HG02798 (cell line): ENCODE measurements around the gene MAGEA2.
"Not testable (repeated sequence)": the region's sequence is repeated elsewhere in the genome, so short reads cannot be mapped to it uniquely, and the experiment has no call there.

Experiments
- ATAC-seq: cut with Tn5 transposase; IDR thresholded peaks from one replicate; pipeline ENCODE4 v1.9.1; 2021; ENCODE audit warnings: mild to moderate bottlenecking; ENCODE audit not compliant: unreplicated experiment, poor library complexity

MAGEA2 gene

GRCh38 chrX:152713195-152713594, 40.4 kb downstream of the MAGEA2 start:
- not testable (repeated sequence) for ATAC-seq

DNA sequence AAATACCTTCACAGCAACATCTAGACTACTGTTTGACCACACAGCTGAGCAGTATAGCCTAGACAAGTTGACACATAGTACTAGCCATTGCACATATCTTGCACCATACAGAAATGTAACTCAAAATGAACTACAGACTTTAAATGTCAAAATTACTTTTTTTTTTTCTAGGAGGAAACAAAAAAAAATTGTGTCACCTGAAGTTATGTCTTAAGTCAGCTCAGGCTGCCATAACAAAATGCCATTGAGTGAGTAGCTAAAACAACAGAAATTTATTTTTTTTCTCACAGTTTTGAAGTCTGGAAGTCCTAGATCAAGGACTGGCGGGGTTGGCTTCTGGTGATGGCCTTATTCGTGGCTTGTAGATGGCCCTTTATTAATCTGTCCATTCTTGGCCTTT, 44.5 kb downstream of the MAGEA2 start, which contains the start of gene CSAG2:
Gene CSAG2, minus strand, starts transcription at position 101 of the 400 bp plus-strand sequence. CDS start 161 bp downstream, outside the sequence.
- ATAC-seq: not testable (repeated sequence)

DNA sequence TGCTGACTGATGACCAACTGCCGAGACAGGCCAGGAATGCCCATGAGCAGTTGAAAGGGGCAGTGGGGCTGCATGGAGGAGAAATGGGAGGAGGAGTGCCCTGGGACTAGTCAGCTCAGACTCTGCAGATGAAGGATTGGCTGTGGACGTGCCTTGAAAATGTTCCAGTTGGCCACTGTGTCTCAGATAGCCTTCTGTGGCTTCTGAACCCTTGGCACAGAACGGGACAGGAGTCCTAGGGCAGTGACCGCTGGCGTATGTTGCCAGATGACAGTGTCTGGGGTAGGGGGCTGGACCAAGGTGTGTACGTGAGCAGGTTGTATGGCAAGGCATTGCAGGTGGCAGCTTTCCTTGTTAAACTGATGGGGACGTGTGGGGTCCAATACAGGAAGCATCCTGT, 47.1 kb downstream of the MAGEA2 start:
- not testable (repeated sequence) for ATAC-seq

DNA sequence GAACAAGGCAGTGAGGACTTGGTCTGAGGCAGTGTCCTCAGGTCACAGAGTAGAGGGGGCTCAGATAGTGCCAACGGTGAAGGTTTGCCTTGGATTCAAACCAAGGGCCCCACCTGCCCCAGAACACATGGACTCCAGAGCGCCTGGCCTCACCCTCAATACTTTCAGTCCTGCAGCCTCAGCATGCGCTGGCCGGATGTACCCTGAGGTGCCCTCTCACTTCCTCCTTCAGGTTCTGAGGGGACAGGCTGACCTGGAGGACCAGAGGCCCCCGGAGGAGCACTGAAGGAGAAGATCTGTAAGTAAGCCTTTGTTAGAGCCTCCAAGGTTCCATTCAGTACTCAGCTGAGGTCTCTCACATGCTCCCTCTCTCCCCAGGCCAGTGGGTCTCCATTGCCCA, 53.3 kb downstream of the MAGEA2 start:
- ATAC-seq: not testable (repeated sequence)
